NCI-H2196 treated with DMSO at 0.1 percent for 48 hours (cell line): ENCODE measurements around the gene CCDC134.

Experiments
- DNase-seq: peaks from one replicate; lab custom pipeline; 2025; ENCODE audit not compliant: unreplicated experiment; lab: John Stamatoyannopoulos, UW

CCDC134 gene

DNA sequence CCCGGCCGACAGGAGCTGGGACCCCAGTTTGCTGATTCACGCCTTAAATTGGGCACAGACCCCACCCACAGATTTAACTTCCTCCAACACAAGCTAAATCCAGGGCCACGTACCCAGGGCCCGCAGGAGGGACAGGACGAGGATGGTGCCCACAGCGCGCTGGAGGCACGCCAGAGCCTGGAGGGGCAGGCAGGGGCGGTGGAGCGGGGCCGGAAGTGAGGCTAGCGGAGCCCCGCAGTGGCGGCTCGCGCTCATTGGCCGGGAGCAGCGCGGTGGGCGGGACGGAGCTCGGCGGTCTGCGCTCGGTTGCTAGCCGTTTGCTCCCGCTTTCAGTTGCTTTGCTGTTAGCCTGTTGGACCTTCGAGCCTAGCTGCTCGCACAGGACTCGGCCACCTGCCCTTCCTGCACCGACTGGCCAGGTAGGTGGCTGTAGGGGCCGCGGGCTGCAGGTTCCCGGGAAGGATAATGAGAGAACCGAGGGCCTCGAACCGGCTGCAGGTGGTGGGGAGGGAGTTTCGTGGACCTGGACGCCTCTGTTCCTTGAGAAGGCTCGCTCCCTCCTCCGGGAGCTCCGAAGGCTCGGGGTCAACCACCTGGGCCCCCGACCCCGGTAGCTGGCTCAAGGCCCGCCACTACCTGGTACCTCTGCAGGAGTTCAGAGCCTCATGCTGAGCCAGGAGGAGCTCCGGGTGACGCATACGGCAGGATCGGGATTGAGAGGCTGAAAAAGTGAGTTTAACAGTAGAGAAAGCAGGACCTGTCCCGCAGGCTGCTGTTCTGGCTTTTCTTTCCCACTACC lies at the start of gene CCDC134:
TSS of gene CCDC134 (plus strand) at position 332 of the 799 bp plus-strand sequence. CDS start 8,212 bp downstream, outside the sequence.
- peak; percentile 91 for DNase-seq

GRCh38 chr22:41752011-41752970 lies 48.2 kb upstream of the CCDC134 start:
- DNase-seq: no peak

GRCh38 chr22:41753984-41754383 lies 46.5 kb upstream of the CCDC134 start:
- no peak for DNase-seq

- no peak for DNase-seq
Observed at GRCh38 chr22:41757502-41757901, 43.0 kb upstream of the CCDC134 start.

DNA sequence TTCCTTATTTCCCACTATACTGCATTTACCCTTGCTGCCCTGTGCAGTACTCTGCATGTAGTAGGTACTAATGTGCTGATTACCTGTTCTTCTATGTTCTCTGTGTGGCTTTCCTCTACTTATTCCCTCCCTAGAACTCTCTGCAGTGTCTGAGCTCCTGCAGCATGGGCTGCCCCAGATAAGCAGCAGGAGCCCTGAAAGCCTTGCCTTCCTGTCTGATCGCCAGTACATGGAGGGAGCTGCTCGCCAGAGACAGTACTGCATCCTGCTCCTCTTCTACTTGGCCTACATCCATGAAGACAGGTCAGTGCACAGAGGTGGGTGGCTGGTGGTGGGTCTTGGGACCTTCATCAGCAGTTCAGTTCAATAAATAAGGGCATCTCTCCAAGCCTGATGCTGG lies 42.2 kb upstream of the CCDC134 start:
- DNase-seq: no peak

- DNase-seq: no peak
Observed at GRCh38 chr22:41762980-41763779, 37.3 kb upstream of the CCDC134 start.

- no peak for DNase-seq
Observed at GRCh38 chr22:41766476-41766875, 34.0 kb upstream of the CCDC134 start.

DNA sequence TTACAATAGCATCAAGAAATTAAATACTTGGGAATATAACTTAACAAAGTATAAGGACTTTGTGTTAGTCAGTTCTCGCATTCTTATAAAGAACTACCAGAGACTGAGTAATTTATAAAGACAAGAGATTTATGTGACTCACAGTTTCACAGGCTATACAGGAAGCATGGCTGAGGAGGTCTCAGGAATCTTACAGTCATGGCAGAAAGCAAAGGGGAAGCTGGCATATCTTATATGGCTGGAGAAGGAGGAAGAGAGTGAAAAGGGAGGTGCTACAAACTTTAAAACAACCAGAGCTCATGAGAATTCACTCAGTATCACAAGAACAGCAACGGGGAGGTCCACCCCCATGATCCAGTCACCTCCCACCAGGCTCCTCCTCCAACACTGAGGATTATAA lies 32.0 kb upstream of the CCDC134 start:
- no peak for DNase-seq

GRCh38 chr22:41770715-41771468 lies 29.6 kb upstream of the CCDC134 start:
- no peak for DNase-seq

DNA sequence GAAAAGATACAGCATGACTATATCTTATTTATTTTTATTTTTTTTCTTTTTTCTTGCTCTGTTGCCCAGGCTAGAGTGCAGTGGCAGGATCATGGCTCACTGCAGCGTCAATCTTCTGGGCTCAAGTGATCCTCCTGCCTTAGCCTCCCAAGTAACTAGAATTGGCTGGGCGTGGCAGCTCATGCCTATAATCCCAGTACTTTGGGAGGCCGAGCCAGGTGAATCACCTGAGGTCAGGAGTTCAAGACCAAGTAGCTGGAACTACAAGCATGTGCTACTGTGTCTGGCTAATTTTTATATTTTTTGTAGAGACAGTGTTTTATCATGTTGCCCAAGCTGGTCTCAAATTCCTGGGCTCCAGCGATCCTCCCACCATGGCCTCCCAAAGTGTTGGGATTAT lies 28.3 kb upstream of the CCDC134 start:
- no peak for DNase-seq

- DNase-seq: no peak
Observed at GRCh38 chr22:41772645-41773044, 27.8 kb upstream of the CCDC134 start.

DNA sequence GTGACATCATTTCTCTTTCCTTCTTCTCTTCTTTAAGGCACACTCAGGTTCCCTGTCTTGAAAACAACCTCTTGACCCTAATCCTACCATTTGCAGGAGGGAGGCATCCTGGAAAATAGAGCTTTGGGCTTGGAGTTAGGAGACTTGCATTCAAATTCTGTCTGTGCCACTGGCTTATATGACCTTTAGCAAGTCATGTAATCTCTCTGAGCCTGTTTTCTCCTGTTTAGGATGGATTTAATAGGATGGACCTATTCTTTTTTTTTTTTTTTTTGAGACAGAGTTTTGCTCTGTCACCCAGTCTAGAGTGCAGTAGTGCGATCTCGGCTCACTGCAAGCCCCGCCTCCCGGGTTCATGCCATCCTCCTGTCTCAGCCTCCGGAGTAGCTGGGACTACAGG lies 25.1 kb upstream of the CCDC134 start:
- no peak for DNase-seq

DNA sequence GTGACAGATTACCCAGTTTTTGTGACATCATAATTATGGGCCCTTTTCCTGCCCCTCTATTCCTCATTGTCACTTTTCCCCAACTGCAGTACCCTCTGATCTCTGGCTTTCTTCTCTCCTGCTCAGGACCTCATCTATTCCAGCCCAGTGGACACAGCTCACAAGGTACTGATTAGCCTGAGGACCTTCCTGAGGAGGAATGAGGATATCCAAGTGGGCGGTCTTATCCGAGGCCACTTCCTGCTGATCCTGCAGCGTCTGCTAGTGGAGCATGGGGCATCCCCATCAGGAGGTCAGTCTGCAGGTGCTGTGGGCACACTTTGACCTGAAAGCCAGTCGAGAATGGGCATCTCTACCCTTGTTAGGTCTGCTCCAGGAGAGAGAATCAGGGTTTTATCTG lies 24.5 kb upstream of the CCDC134 start:
- DNase-seq: no peak

- no peak for DNase-seq
Observed at GRCh38 chr22:41776381-41776780, 24.1 kb upstream of the CCDC134 start.

GRCh38 chr22:41777749-41778425 lies 22.6 kb upstream of the CCDC134 start:
- no peak for DNase-seq

- DNase-seq: no peak
Observed at GRCh38 chr22:41779929-41780505, 20.5 kb upstream of the CCDC134 start.

- no peak for DNase-seq
Observed at GRCh38 chr22:41780746-41781505, 19.6 kb upstream of the CCDC134 start.

DNA sequence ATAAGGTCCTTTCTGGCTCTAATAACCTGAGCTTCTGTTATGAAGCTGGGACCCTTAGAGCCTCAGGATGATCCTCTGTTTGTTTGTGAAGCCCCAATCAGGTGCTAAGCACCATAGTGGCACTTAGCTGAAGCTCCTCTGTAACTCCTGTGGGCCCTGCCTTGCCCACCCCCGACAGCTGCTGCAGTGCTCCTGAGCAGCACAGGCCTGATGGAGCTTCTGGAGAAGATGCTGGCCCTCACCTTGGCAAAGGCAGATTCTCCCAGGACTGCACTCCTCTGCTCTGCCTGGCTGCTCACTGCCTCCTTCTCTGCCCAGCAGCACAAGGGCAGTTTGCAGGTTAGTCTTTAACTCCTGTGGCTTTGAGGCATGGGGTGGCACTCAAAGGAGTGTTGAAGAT lies 19.0 kb upstream of the CCDC134 start:
- no peak for DNase-seq

DNA sequence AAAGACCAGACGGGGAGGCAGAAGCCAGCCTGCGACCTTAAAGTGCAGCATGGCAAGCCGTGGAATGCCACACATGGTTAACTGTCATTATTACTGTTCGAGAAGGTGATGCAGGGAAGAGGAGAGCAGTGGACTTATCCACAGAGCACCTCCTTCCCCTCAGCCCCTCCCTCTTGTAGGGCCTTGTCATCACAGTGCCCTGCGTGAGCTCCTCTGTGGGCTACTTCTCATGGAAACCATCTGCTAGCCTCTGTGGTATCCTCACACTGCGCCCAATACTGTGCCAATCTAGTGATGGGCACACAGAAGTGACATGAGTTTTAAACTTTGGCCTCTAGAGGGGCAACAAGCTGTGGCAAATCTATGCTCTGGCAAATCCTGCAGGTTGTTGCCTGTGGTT lies 18.2 kb upstream of the CCDC134 start:
- no peak for DNase-seq
